Measurements from ENCODE around the gene CTDSP2. TPM values are rescaled to one million over a fixed set of nuclear protein-coding genes. Genes with fewer than 3 reads are reported as not detected.

CTDSP2 gene
- total and polyA plus RNA-seq, 2 donors (not counting 3 experiments of a cell fraction or from before 2014, with no cell fraction given) = 142 to 146 TPM

DNA sequence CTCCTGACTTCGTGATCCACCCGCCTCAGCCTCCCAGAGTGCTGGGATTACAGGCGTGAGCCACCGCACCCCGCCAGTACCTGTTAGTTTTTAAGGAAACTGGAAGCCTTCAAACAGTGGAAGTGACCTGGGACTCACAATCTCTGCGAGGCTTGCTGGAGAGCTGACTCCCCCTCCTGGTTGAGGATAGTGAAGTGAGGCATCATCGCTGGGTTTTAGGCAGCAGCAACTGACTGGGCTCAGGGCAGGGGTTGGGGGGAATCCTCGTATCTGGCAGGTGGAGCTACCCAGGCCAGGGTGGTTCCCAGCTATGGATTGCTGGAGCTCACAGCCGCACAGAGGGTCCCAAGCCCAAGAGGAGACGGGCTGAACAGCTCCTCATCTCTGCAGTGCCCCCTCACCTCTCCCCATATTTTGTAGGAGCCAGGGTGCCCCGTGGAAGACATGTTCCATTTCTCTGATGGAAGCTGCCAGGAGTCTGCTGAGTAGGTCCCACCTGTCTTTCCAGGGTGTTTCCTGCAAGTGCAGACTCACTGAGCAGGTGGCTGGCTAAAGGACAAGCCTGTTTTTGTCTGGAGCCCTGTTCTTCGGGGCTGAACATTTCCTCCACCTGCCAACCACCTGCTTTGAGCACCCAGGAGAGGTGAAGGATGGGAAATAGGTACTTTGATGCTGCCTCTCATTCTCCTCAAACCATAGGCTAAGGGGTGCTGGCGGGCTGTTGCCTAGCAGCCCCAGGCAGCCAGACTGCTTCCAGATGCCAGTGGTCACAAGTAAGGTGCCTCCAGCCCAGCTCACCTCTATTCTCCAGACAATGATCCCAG lies 31.1 kb downstream of the CTDSP2 start:
- Histone ChIP-seq H3K9ac (replicated peaks; ENCODE audit: extremely low read depth, insufficient read depth, low read length) (no peak overlapping the region), H4K20me1 (replicated peaks; ENCODE audit: control insufficient read depth, extremely low read depth, insufficient read depth, low read length) (no peaks in the 10 kb centered on the region), H3K4me3 (replicated peaks in 1 of 3; ENCODE audit: insufficient read depth in 1 of 3, low read depth in 1 of 3, low read length in 3 of 3) (no peak overlapping the region), H3K36me3 (ENCODE audit: control insufficient read depth in 2 of 2, extremely low read depth in 1 of 2, insufficient read depth in 2 of 2, low read length in 2 of 2) (peaks cover 0 to 2% of the 10 kb centered on the region in 2 experiments), H3K79me2 (ENCODE audit: control insufficient read depth, insufficient read depth, low read length) (no peaks in the 10 kb centered on the region), H3K27ac (ENCODE audit: insufficient read depth, low read depth, low read length) (no peak overlapping the region), H3K9me3 (replicated peaks; ENCODE audit: control insufficient read depth, insufficient read depth, low read length) (no peaks in the 10 kb centered on the region), H3K27me3 (ENCODE audit: control insufficient read depth in 2 of 2, insufficient read depth in 2 of 2, low read length in 2 of 2) (no peaks in the 10 kb centered on the region), H2AFZ (ENCODE audit: low read depth, low read length) (no peak overlapping the region), H3K4me2 (ENCODE audit: insufficient read depth, low read length) (no peak overlapping the region), H3K4me1 (ENCODE audit: control insufficient read depth, extremely low read depth, insufficient read depth, low read length) (no peaks in the 10 kb centered on the region), H3K9me1 (replicated peaks; ENCODE audit: control insufficient read depth, extremely low read depth, insufficient read depth, low read length) (no peaks in the 10 kb centered on the region)
- no peak for DNase-seq (ENCODE audit: low read depth, low spot score)
- dilution Hi-C loops (cut with MboI; ENCODE audit: extremely low pct_ligation_motif_present, low sequenced_read_pairs) = no loop called here
- FAIRE-seq = no peak
- CTCF ChIA-PET = interaction anchor here (0.7 to 6.4 kb wide), 5 partner anchors 9 to 56 kb away, joined by 3 to 47 read pairs (median 3); partner anchors contain the start of gene TSFM
- intact Hi-C loops (cut with micrococcal nuclease) = no loop called here
- POLR2A ChIA-PET = no interaction called here
- TF ChIP-seq POLR2A (IDR thresholded peaks at IDR 0.05; ENCODE audit: low read depth, low read length) = no peak
- no peak for TF ChIP-seq GATA2 (IDR thresholded peaks at IDR 0.05; ENCODE audit: insufficient read depth, insufficient read length, low read depth, low read length)
- no peak for TF ChIP-seq FOS (IDR thresholded peaks at IDR 0.05; ENCODE audit: borderline replicate concordance, insufficient read depth, low read length)
- TF ChIP-seq, protein P1, sequence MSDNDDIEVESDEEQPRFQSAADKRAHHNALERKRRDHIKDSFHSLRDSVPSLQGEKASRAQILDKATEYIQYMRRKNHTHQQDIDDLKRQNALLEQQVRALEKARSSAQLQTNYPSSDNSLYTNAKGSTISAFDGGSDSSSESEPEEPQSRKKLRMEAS (IDR thresholded peaks at IDR 0.05; ENCODE audit: insufficient read depth, insufficient read length) = no peak
- TF ChIP-seq EZH2 (IDR thresholded peaks at IDR 0.05; ENCODE audit: borderline replicate concordance, low read depth, low read length, severe bottlenecking) = no peak
- TF ChIP-seq JUN (IDR thresholded peaks at IDR 0.05; ENCODE audit: borderline replicate concordance, insufficient read depth, insufficient read length, low read depth) = no peak
- no peak for TF ChIP-seq MYC (IDR thresholded peaks at IDR 0.05; ENCODE audit: low read depth, low read length)
- no peak for TF ChIP-seq CTCF (IDR thresholded peaks at IDR 0.05; ENCODE audit: extremely low read depth in 1 of 2, insufficient read depth in 1 of 2, low read depth in 1 of 2, low read length in 2 of 2)
- TF ChIP-seq POLR2AphosphoS5 (IDR thresholded peaks at IDR 0.05; ENCODE audit: insufficient read depth, low read depth, low read length) = no peak
- BruUV-seq (replicated peaks) = no TSS peak
